GM12878 (cell line): ENCODE data around the gene ICAM2. TPM values are rescaled to one million over a fixed set of nuclear protein-coding genes. Genes with fewer than 3 reads are reported as not detected.

Experiments
- ATAC-seq: fragments of 200-7000 bp; cut with Tn5 transposase; 3 replicates; pipeline ENCODE4 v1.9.1; 2020; ENCODE audit warnings: mild to moderate bottlenecking, moderate library complexity
- BruUV-seq: library from RNA; stranded (reverse); fragments of 400-500 nt; replicated peaks from 2 replicates; lab custom pipeline; 2021; lab: Mats Ljungman, UMichigan
- CTCF ChIA-PET: fragments of 300-600 bp; sonication (Branson Sonifier 250); formaldehyde crosslinking; extraction: SDS; loops from one replicate; lab custom pipeline; 2021; ENCODE audit warnings: inconsistent platforms; lab: Yijun Ruan, JAX
- POLR2A ChIA-PET: fragments of 350-600 bp; formaldehyde crosslinking; extraction: SDS; loops from one replicate; lab custom pipeline; 2021; ENCODE audit warnings: inconsistent platforms; lab: Charles Lee
- RAD21 ChIA-PET: fragments of 300-600 bp; sonication (Branson Sonifier 250); formaldehyde crosslinking; loops from one replicate; lab custom pipeline; 2023; ENCODE audit warnings: antibody characterized with exemption; ENCODE audit not compliant: unreplicated experiment; lab: Charles Lee
- SMC1A ChIA-PET: fragments of 300-600 bp; sonication (Branson Sonifier 250); formaldehyde crosslinking; loops from one replicate; lab custom pipeline; 2023; ENCODE audit not compliant: unreplicated experiment, uncharacterized antibody; lab: Charles Lee
- DNase-seq: peaks from one replicate; pipeline ENCODE4 v3.0.0-alpha.2; 2011; ENCODE audit warnings: low read depth, low spot score
- FAIRE-seq: peaks from 3 replicates; lab custom pipeline; 2011; peaks lifted over from hg19 to GRCh38; lab: Jason Lieb, UNC
- H2AFZ ChIP-seq: 2 replicates; pipeline ENCODE4 v1.6.0; 2011; ENCODE audit warnings: low read depth, low read length, control low read depth; ENCODE audit not compliant: control insufficient read depth
- H3K27ac ChIP-seq: 2 replicates; pipeline ENCODE4 v1.5.1; 2011; ENCODE audit warnings: control low read depth; ENCODE audit not compliant: control insufficient read depth, insufficient read depth
- H3K27me3 ChIP-seq, 2 experiments: replicated peaks in 1 of 2; 2 replicates each; pipeline versions ENCODE4 v1.6.0 to v1.6.1; 2011; ENCODE audit warnings: low read length in 1 of 2; ENCODE audit not compliant: control insufficient read depth in 2 of 2, insufficient read depth in 2 of 2
- H3K36me3 ChIP-seq, 2 experiments: 2 replicates each; pipeline ENCODE4 v1.5.1; 2011; ENCODE audit warnings: low read length in 1 of 2; ENCODE audit not compliant: control insufficient read depth in 2 of 2, insufficient read depth in 2 of 2
- H3K4me1 ChIP-seq: 2 replicates; pipeline ENCODE4 v1.6.1; 2011; ENCODE audit warnings: mild to moderate bottlenecking, low read length, moderate library complexity, mixed read lengths; ENCODE audit not compliant: control insufficient read depth, insufficient read depth
- H3K4me2 ChIP-seq: 2 replicates; pipeline ENCODE4 v1.6.0; 2011; ENCODE audit warnings: control low read depth; ENCODE audit not compliant: control insufficient read depth, insufficient read depth
- H3K4me3 ChIP-seq: fragments of 200-600 bp; sonication (generic); 2 replicates; pipeline ENCODE4 v1.5.1; 2016
- H3K79me2 ChIP-seq: 2 replicates; pipeline ENCODE4 v1.6.0; 2011; ENCODE audit warnings: low read length; ENCODE audit not compliant: control insufficient read depth, insufficient read depth
- H3K9ac ChIP-seq: 2 replicates; pipeline ENCODE4 v1.8.0; 2011; ENCODE audit warnings: low read length, control low read depth, mixed read lengths; ENCODE audit not compliant: control insufficient read depth, insufficient read depth
- H3K9me3 ChIP-seq: replicated peaks from 3 replicates; pipeline ENCODE4 v1.5.1; 2011; ENCODE audit warnings: mild to moderate bottlenecking, low read length; ENCODE audit not compliant: control insufficient read depth, insufficient read depth
- H4K20me1 ChIP-seq: 2 replicates; pipeline ENCODE4 v1.6.0; 2011; ENCODE audit not compliant: control insufficient read depth, insufficient read depth
- BHLHE40 ChIP-seq, 2 experiments: fragments of 450-650 bp in 1 of 2; IDR thresholded peaks; 2 replicates each; pipeline ENCODE4 v1.6.1; 2011 to 2017; ENCODE audit warnings: low read depth in 2 of 2, borderline replicate concordance in 1 of 2, improper control_type of control experiment in 1 of 2, low read length in 1 of 2, mild to moderate bottlenecking in 1 of 2
- HDAC6 ChIP-seq: fragments of 200-600 bp; sonication (generic); IDR thresholded peaks from one replicate; pipeline ENCODE4 v1.8.0; 2017; ENCODE audit warnings: antibody characterized with exemption; ENCODE audit not compliant: unreplicated experiment
- IKZF1 ChIP-seq: fragments of 450-650 bp; conservative IDR thresholded peaks from 2 replicates; pipeline ENCODE4 v1.6.1; 2017; ENCODE audit warnings: antibody characterized with exemption, mild to moderate bottlenecking
- PML ChIP-seq: IDR thresholded peaks from 2 replicates; pipeline ENCODE4 v1.6.1; 2012; ENCODE audit warnings: low read length, inconsistent platforms
- SRF ChIP-seq, 2 experiments: IDR thresholded peaks; 2 replicates each; pipeline ENCODE4 v1.6.1; 2011; ENCODE audit warnings: low read depth in 2 of 2, low read length in 2 of 2, mild to moderate bottlenecking in 1 of 2, moderate library complexity in 1 of 2
- ZNF24 ChIP-seq: fragments of 450-650 bp; IDR thresholded peaks from 2 replicates; pipeline ENCODE4 v1.6.1; 2017; ENCODE audit warnings: antibody characterized with exemption, mild to moderate bottlenecking
- ZNF274 ChIP-seq: IDR thresholded peaks from one replicate; pipeline ENCODE4 v1.8.0; 2011; ENCODE audit not compliant: insufficient read length, insufficient read depth
- WGBS: methylation state at CpG from one replicate; pipeline ENCODE4 v1.1.6; 2016; ENCODE audit warnings: low lambda C conversion rate; ENCODE audit not compliant: insufficient replicate concordance, insufficient coverage; ENCODE audit errors: missing lambda C conversion rate; 5-methylcytosine and 5-hydroxymethylcytosine counted together
- in situ Hi-C: fragments of 300-500 bp; cut with MboI; formaldehyde crosslinking; loops from 9 replicates; pipeline ENCODE4 v1.14.3; 2018; ENCODE audit warnings: mixed read lengths
- intact Hi-C: fragments of 100-400 bp; cut with micrococcal nuclease; formaldehyde crosslinking; loops from one replicate; pipeline ENCODE4 v1.14.2; 2022; ENCODE audit not compliant: unreplicated experiment
- polyA plus RNA-seq, 11 experiments: library from polyadenylated mRNA; depleted of rRNA in 4 of 11; unstranded in 6 of 11; stranded (reverse) in 5 of 11; fragments of >200 nt; fragmentation: Nextera tagmentation in 4 of 11; fragmentation: Illumina TruSeq in 1 of 11; extraction: Ambion mirVana in 4 of 11; extraction: Trizol in 1 of 11; gene quantifications; 1 replicate in 1 of 11; 2 replicates in 10 of 11; pipeline versions ENCODE4 v1.2.1 to v1.2.3, GENCODE V29; 2011 to 2016; ENCODE audit warnings: inconsistent platforms in 2 of 11, missing spikeins in 2 of 11, low read depth in 1 of 11
- total RNA-seq, 4 experiments: library from RNA; depleted of rRNA in 3 of 4; stranded (reverse); fragments of >200 nt in 3 of 4; fragmentation: Illumina TruSeq in 1 of 4; extraction: Trizol in 1 of 4; gene quantifications; 2 replicates each; pipeline versions ENCODE4 v1.2.1 to v1.2.3, GENCODE V29; 2013 to 2021
- TF ChIP-seq, protein P1 (sequence below), 3 experiments: IDR thresholded peaks in 2 of 3; conservative IDR thresholded peaks in 1 of 3; 2 replicates each; pipeline ENCODE4 v1.5.1; 2011; ENCODE audit warnings: low read depth in 3 of 3, low read length in 3 of 3, mild to moderate bottlenecking in 3 of 3, control low read depth in 2 of 3, moderate library complexity in 2 of 3, inconsistent platforms in 1 of 3, mixed read lengths in 1 of 3; ENCODE audit not compliant: control insufficient read depth in 2 of 3, insufficient read depth in 1 of 3; ENCODE audit errors: extremely low read depth in 1 of 3

The ICAM2 gene
- total and polyA plus RNA-seq, 10 of the 15 experiments (the other 5 are each of a cell fraction or from before 2014, with no cell fraction given) = 23.6 to 108 (median 58.1) TPM

DNA sequence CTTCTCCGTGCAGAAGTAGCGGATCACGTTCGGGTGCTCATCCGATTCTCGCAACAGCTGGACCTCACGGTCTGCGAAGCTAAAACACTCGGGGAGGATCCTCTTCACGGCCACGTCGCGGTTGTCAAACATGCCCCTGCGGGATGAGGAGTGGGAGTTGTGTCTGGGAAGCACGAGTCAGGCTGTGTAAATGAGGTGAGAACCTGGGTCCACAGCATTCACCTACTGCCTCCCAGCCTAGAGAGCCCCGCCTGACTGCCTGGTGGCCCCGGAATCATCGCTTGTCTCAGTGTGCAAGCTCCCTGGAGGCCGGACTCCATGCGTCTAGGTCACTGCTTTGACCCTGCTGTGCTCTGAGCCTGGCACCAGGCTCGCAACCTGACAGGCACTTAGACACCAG lies 33.9 kb upstream of the ICAM2 start (continued):
- TF ChIP-seq, protein P1, sequence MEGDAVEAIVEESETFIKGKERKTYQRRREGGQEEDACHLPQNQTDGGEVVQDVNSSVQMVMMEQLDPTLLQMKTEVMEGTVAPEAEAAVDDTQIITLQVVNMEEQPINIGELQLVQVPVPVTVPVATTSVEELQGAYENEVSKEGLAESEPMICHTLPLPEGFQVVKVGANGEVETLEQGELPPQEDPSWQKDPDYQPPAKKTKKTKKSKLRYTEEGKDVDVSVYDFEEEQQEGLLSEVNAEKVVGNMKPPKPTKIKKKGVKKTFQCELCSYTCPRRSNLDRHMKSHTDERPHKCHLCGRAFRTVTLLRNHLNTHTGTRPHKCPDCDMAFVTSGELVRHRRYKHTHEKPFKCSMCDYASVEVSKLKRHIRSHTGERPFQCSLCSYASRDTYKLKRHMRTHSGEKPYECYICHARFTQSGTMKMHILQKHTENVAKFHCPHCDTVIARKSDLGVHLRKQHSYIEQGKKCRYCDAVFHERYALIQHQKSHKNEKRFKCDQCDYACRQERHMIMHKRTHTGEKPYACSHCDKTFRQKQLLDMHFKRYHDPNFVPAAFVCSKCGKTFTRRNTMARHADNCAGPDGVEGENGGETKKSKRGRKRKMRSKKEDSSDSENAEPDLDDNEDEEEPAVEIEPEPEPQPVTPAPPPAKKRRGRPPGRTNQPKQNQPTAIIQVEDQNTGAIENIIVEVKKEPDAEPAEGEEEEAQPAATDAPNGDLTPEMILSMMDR (IDR thresholded peaks at IDR 0.05 in 2 of 3, conservative IDR thresholded peaks at IDR 0.05 in 1 of 3; ENCODE audit: control insufficient read depth in 2 of 3, extremely low read depth in 1 of 3, insufficient read depth in 1 of 3, low read depth in 3 of 3, low read length in 3 of 3) = no peak
- TF ChIP-seq ZNF24 (no peak), HDAC6 (no peak)

DNA sequence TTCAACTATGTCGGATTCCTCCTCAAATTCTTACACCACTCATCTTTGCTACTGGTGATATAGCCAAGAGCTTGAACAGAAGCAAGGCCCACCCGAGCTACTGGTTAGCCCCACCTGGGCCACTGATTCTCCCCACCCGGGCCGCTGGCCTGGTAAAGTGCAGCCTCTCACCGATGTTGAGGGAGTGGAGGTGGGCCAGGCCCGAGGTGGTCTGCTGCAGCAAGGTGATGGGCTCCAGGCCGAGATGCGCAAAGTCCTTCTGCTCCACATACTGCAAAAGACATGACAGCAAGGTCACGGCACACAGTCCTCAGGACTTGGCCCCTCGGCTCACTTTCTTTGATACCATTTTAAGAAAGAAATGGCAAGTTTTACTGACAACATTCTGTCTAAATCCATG lies 32.7 kb upstream of the ICAM2 start:
- DNase-seq = no peak
- ChIA-PET SMC1A (interaction anchor here (0.9 to 1.1 kb wide), 3 partner anchors 10 to 79 kb away, joined by 3 read pairs; no protein-coding TSS in a partner anchor), RAD21 (interaction anchor here (6.7 kb wide), 1 partner anchor 78 kb away, joined by 89 read pairs; the partner anchor contains the start of gene ERN1), POLR2A (interaction anchor here (0.7 kb wide), 1 partner anchor 324 kb away, joined by 3 read pairs; no protein-coding TSS in a partner anchor), CTCF (interaction anchor here (0.6 to 8.4 kb wide), 3 partner anchors 24 to 83 kb away, joined by 3 to 75 read pairs (median 4); no protein-coding TSS in a partner anchor)
- no peak overlapping the region for H3K27ac ChIP-seq
- peaks cover 11 to 53% of the 10 kb centered on the region in 2 experiments for H3K36me3 ChIP-seq
- H3K27me3 ChIP-seq = no peaks in the 10 kb centered on the region
- no TSS peak for BruUV-seq
- no peak for FAIRE-seq
- H3K4me3 ChIP-seq = no peak overlapping the region
- 91% methylated on average over 10 of the region's 10 CpGs for WGBS
- no peak for ATAC-seq
- no peak overlapping the region for H3K4me2 ChIP-seq
- no peak overlapping the region for H3K9ac ChIP-seq
- H4K20me1 ChIP-seq = no peaks in the 10 kb centered on the region
- H3K79me2 ChIP-seq = no peaks in the 10 kb centered on the region
- intact Hi-C loops = no loop called here
- in situ Hi-C loops = no loop called here
- no peaks in the 10 kb centered on the region for H3K9me3 ChIP-seq
- TF ChIP-seq IKZF1 (no peak), ZNF274 (no peak), SRF (IDR thresholded peaks at IDR 0.05; ENCODE audit: low read depth in 2 of 2, low read length in 2 of 2) (no peak), PML (no peak), BHLHE40 (IDR thresholded peaks at IDR 0.05; ENCODE audit: borderline replicate concordance in 1 of 2, low read depth in 2 of 2, low read length in 1 of 2) (no peak)
- TF ChIP-seq, all 136 proteins: peak for 0
- peaks cover 13% of the 10 kb centered on the region for H3K4me1 ChIP-seq
- no peak overlapping the region for H2AFZ ChIP-seq
